H9 (cell line): ENCODE results near the gene ITGA11. TPM values are rescaled to one million over a fixed set of nuclear protein-coding genes. Genes with fewer than 3 reads are reported as not detected.

Experiments used
- DNase-seq: peaks from one replicate; pipeline ENCODE4 v3.0.0-alpha.2; 2017
- H2AFZ ChIP-seq: one replicate; pipeline ENCODE4 v1.6.1; 2013; ENCODE audit warnings: mild to moderate bottlenecking, low read length, control low read depth, moderate library complexity
- H2AK5ac ChIP-seq: 2 replicates; pipeline ENCODE4 v1.6.1; 2013; ENCODE audit warnings: low read length, control low read depth, mixed read lengths; ENCODE audit not compliant: insufficient read length
- H2BK120ac ChIP-seq: one replicate; pipeline ENCODE4 v1.6.1; 2013; ENCODE audit warnings: low read depth, mild to moderate bottlenecking, low read length, control low read depth, inconsistent platforms; ENCODE audit not compliant: poor library complexity, severe bottlenecking
- H2BK12ac ChIP-seq: 2 replicates; pipeline ENCODE4 v1.6.1; 2013; ENCODE audit warnings: low read length, control low read depth, mixed read lengths, low read depth; ENCODE audit not compliant: insufficient read length
- H2BK15ac ChIP-seq: 2 replicates; pipeline ENCODE4 v1.6.1; 2013; ENCODE audit warnings: low read depth, low read length, control low read depth
- H2BK20ac ChIP-seq: one replicate; pipeline ENCODE4 v1.6.1; 2013; ENCODE audit warnings: low read depth, mild to moderate bottlenecking, low read length, control low read depth, inconsistent platforms; ENCODE audit not compliant: poor library complexity, severe bottlenecking
- H2BK5ac ChIP-seq: 2 replicates; pipeline ENCODE4 v1.6.1; 2013; ENCODE audit warnings: low read length, control low read depth, mixed read lengths; ENCODE audit not compliant: insufficient read length
- H3K14ac ChIP-seq: 2 replicates; pipeline ENCODE4 v1.6.1; 2013; ENCODE audit warnings: low read length, control low read depth; ENCODE audit not compliant: insufficient read depth
- H3K18ac ChIP-seq: 2 replicates; pipeline ENCODE4 v1.6.1; 2013; ENCODE audit warnings: low read depth, mild to moderate bottlenecking, mixed read lengths, low read length, control low read depth; ENCODE audit not compliant: insufficient read length
- H3K23ac ChIP-seq: 2 replicates; pipeline ENCODE4 v1.6.1; 2013; ENCODE audit warnings: low read length, control low read depth, mixed read lengths, low read depth; ENCODE audit not compliant: insufficient read length
- H3K23me2 ChIP-seq: 2 replicates; pipeline ENCODE4 v1.6.1; 2013; ENCODE audit warnings: low read depth, mild to moderate bottlenecking, mixed read lengths, low read length, control low read depth; ENCODE audit not compliant: insufficient read length, poor library complexity, severe bottlenecking
- H3K27ac ChIP-seq: 2 replicates; pipeline ENCODE4 v1.5.1; 2013; ENCODE audit warnings: low read length, control low read depth, mixed read lengths, low read depth; ENCODE audit not compliant: insufficient read length
- H3K27me3 ChIP-seq: 2 replicates; pipeline ENCODE4 v1.6.1; 2013; ENCODE audit warnings: low read length, control low read depth, inconsistent platforms; ENCODE audit not compliant: insufficient read depth
- H3K4ac ChIP-seq: 2 replicates; pipeline ENCODE4 v1.6.1; 2013; ENCODE audit warnings: low read depth, mild to moderate bottlenecking, control low read depth, inconsistent platforms, low read length, moderate library complexity
- H3K4me1 ChIP-seq: 2 replicates; pipeline ENCODE4 v1.6.1; 2013; ENCODE audit warnings: low read length, control low read depth, inconsistent platforms; ENCODE audit not compliant: insufficient read depth
- H3K4me2 ChIP-seq: 2 replicates; pipeline ENCODE4 v1.6.1; 2013; ENCODE audit warnings: low read length, control low read depth, mixed read lengths; ENCODE audit not compliant: insufficient read length, insufficient read depth
- H3K56ac ChIP-seq: 2 replicates; pipeline ENCODE4 v1.6.1; 2013; ENCODE audit warnings: low read depth, mild to moderate bottlenecking, mixed read lengths, low read length, control low read depth; ENCODE audit not compliant: insufficient read length
- H3K79me1 ChIP-seq: 2 replicates; pipeline ENCODE4 v1.6.1; 2013; ENCODE audit warnings: low read depth, mild to moderate bottlenecking, moderate library complexity, low read length, control low read depth, inconsistent platforms; ENCODE audit not compliant: insufficient read depth, poor library complexity, severe bottlenecking
- H3K79me2 ChIP-seq: 2 replicates; pipeline ENCODE4 v1.6.1; 2013; ENCODE audit warnings: low read length, control low read depth, inconsistent platforms; ENCODE audit not compliant: insufficient read depth
- H3K9ac ChIP-seq: 2 replicates; pipeline ENCODE4 v1.6.1; 2013; ENCODE audit warnings: low read length, control low read depth, mixed read lengths; ENCODE audit not compliant: insufficient read length; ENCODE audit errors: extremely low read depth
- H3K9me3 ChIP-seq: one replicate; pipeline ENCODE4 v1.6.1; 2013; ENCODE audit warnings: low read depth, low read length, inconsistent platforms; ENCODE audit not compliant: control insufficient read depth
- H3T11ph ChIP-seq: one replicate; pipeline ENCODE4 v1.6.1; 2013; ENCODE audit warnings: mild to moderate bottlenecking, low read length, control low read depth, inconsistent platforms
- H4K20me1 ChIP-seq: one replicate; pipeline ENCODE4 v1.6.1; 2013; ENCODE audit not compliant: control insufficient read depth, insufficient read length, insufficient read depth
- H4K5ac ChIP-seq: 2 replicates; pipeline ENCODE4 v1.6.1; 2013; ENCODE audit warnings: low read depth, mild to moderate bottlenecking, mixed read lengths, low read length, control low read depth; ENCODE audit not compliant: insufficient read length
- H4K8ac ChIP-seq: replicated peaks from 2 replicates; pipeline ENCODE4 v1.6.1; 2013; ENCODE audit warnings: low read length, control low read depth, mixed read lengths, low read depth; ENCODE audit not compliant: insufficient read length
- H4K91ac ChIP-seq: 2 replicates; pipeline ENCODE4 v1.6.1; 2013; ENCODE audit warnings: low read depth, mild to moderate bottlenecking, moderate library complexity, mixed read lengths, low read length, control low read depth; ENCODE audit not compliant: insufficient read length
- H3K27ac Mint-ChIP-seq, 3 experiments: 2 replicates in 2 of 3; 3 replicates in 1 of 3; pipeline ENCODE4 v1.8.0; 2020 to 2021; ENCODE audit warnings: mixed read lengths in 3 of 3, mild to moderate bottlenecking in 1 of 3, moderate library complexity in 1 of 3
- H3K27me3 Mint-ChIP-seq: 2 replicates; pipeline ENCODE4 v1.8.0; 2021; ENCODE audit warnings: low read depth, mild to moderate bottlenecking, moderate library complexity, mixed read lengths
- H3K36me3 Mint-ChIP-seq, 3 experiments: 2 replicates in 2 of 3; 3 replicates in 1 of 3; pipeline ENCODE4 v1.8.0; 2020 to 2021; ENCODE audit warnings: low read depth in 3 of 3, mixed read lengths in 3 of 3; ENCODE audit not compliant: insufficient read depth in 1 of 3
- H3K4me1 Mint-ChIP-seq, 2 experiments: 2 replicates each; pipeline ENCODE4 v1.8.0; 2020; ENCODE audit warnings: mixed read lengths in 2 of 2
- H3K4me3 Mint-ChIP-seq, 2 experiments: 2 replicates in 1 of 2; 3 replicates in 1 of 2; pipeline ENCODE4 v1.8.0; 2020 to 2021; ENCODE audit warnings: mild to moderate bottlenecking in 2 of 2, mixed read lengths in 2 of 2, moderate library complexity in 1 of 2
- H3K9me3 Mint-ChIP-seq, 2 experiments: 2 replicates in 1 of 2; 3 replicates in 1 of 2; pipeline ENCODE4 v1.8.0; 2020; ENCODE audit warnings: mild to moderate bottlenecking in 2 of 2, mixed read lengths in 2 of 2, moderate library complexity in 1 of 2
- WGBS: extraction: QIAGEN DNeasy Blood & Tissue Kit; methylation state at CpG from one replicate; pipeline ENCODE4 v1.1.7; 2013; ENCODE audit warnings: missing lambda C conversion rate, low lambda C conversion rate, mixed read lengths; ENCODE audit not compliant: insufficient read length; ENCODE audit errors: extremely low coverage; 5-methylcytosine and 5-hydroxymethylcytosine counted together
- total RNA-seq: library from RNA; stranded (reverse); gene quantifications from 2 replicates; pipeline ENCODE4 v1.2.1, GENCODE V29; 2021
- TF ChIP-seq, protein P1 (sequence below): fragments of 200-600 bp; sonication (generic); conservative IDR thresholded peaks from 3 replicates; pipeline ENCODE4 v1.8.0; 2021; ENCODE audit warnings: antibody characterized with exemption, mild to moderate bottlenecking

ITGA11 gene
- total RNA-seq, 1 experiment from 2014 or later = 0.07 TPM

DNA sequence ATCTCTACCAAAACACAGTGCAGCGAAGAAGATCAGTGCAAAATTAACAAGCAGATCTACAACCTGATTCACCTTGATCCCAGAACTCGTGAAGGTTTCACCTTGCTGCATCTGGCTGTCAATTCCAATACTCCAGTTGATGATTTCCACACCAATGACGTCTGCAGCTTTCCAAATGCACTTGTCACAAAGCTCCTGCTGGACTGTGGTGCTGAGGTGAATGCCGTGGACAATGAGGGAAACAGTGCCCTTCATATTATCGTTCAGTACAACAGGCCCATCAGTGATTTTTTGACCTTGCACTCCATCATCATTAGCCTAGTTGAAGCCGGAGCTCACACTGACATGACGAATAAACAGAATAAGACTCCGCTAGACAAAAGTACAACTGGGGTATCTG, 141.2 kb downstream of the ITGA11 start:
- Histone ChIP-seq H3K4ac (no peak overlapping the region), H4K8ac (no peak overlapping the region), H3K79me1 (no peaks in the 10 kb centered on the region), H3K18ac (no peak overlapping the region), H3K56ac (no peak overlapping the region), H3K27me3 (no peaks in the 10 kb centered on the region), H3K9me3 (no peaks in the 10 kb centered on the region), H3K27ac (no peak overlapping the region), H2BK15ac (no peak overlapping the region), H2BK120ac (no peak overlapping the region), H2AK5ac (no peak overlapping the region), H2BK5ac (no peak overlapping the region), H3K23me2 (no peaks in the 10 kb centered on the region), H3K14ac (no peak overlapping the region), H3T11ph (no peak overlapping the region), H3K9ac (no peak overlapping the region), H4K91ac (no peak overlapping the region), H4K5ac (no peak overlapping the region), H2BK12ac (no peak overlapping the region), H4K20me1 (no peaks in the 10 kb centered on the region), H3K79me2 (peaks cover 14% of the 10 kb centered on the region; the same call in 1 of the 2 replicates), H3K4me1 (no peaks in the 10 kb centered on the region; the same call in 1 of the 2 replicates), H3K4me2 (no peak overlapping the region), H3K23ac (no peak overlapping the region), H2AFZ (no peak overlapping the region), H2BK20ac (no peak overlapping the region)
- Mint-ChIP-seq H3K4me3 (no peak overlapping the region), H3K27me3 (no peaks in the 10 kb centered on the region), H3K9me3 (no peaks in the 10 kb centered on the region), H3K27ac (no peak overlapping the region; a peak in 1 of 7 replicates), H3K4me1 (peaks cover 56 to 65% of the 10 kb centered on the region in 2 experiments), H3K36me3 (peaks cover 18 to 44% (median 34%) of the 10 kb centered on the region in 3 experiments; a peak in 6 of 7 replicates)
- WGBS = no CpG with 5 or more reads among the region's 8 CpGs
- TF ChIP-seq, protein P1, sequence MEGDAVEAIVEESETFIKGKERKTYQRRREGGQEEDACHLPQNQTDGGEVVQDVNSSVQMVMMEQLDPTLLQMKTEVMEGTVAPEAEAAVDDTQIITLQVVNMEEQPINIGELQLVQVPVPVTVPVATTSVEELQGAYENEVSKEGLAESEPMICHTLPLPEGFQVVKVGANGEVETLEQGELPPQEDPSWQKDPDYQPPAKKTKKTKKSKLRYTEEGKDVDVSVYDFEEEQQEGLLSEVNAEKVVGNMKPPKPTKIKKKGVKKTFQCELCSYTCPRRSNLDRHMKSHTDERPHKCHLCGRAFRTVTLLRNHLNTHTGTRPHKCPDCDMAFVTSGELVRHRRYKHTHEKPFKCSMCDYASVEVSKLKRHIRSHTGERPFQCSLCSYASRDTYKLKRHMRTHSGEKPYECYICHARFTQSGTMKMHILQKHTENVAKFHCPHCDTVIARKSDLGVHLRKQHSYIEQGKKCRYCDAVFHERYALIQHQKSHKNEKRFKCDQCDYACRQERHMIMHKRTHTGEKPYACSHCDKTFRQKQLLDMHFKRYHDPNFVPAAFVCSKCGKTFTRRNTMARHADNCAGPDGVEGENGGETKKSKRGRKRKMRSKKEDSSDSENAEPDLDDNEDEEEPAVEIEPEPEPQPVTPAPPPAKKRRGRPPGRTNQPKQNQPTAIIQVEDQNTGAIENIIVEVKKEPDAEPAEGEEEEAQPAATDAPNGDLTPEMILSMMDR = no peak
- DNase-seq = no peak
